ENCODE data around the gene PPP1R12A.

DNA sequence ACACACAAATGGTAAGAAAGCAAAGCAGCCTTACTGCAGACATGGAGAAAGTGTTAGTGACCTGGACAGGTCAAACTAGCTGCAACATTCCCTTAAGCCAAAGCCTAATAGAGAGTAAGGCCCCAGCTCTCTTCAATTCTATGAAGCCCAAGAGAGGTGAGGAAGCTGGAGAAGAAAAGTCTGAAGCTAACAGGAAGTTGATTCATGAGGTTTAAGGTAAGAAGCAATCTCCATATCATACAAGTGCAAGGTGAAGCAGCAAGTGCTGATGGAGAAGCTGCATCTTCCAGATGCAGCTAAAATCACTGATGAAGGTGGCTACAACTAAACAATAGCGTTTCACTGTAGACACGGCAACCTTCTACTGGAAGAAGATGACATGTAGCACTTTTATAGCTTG is 53.5 kb downstream of the PPP1R12A start:
- no peak for TF ChIP-seq POLR2A (IDR thresholded peaks at IDR 0.05)
- TF ChIP-seq, protein P1, sequence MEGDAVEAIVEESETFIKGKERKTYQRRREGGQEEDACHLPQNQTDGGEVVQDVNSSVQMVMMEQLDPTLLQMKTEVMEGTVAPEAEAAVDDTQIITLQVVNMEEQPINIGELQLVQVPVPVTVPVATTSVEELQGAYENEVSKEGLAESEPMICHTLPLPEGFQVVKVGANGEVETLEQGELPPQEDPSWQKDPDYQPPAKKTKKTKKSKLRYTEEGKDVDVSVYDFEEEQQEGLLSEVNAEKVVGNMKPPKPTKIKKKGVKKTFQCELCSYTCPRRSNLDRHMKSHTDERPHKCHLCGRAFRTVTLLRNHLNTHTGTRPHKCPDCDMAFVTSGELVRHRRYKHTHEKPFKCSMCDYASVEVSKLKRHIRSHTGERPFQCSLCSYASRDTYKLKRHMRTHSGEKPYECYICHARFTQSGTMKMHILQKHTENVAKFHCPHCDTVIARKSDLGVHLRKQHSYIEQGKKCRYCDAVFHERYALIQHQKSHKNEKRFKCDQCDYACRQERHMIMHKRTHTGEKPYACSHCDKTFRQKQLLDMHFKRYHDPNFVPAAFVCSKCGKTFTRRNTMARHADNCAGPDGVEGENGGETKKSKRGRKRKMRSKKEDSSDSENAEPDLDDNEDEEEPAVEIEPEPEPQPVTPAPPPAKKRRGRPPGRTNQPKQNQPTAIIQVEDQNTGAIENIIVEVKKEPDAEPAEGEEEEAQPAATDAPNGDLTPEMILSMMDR (IDR thresholded peaks at IDR 0.05): no peak
